Ishikawa (cell line): ENCODE results near the gene SNRK.

ENCODE experiments used
- CEBPB ChIP-seq: IDR thresholded peaks from 2 replicates; pipeline ENCODE4 v1.6.1; 2012
- CREB1 ChIP-seq: IDR thresholded peaks from 2 replicates; pipeline ENCODE4 v1.6.1; 2012; ENCODE audit warnings: low read depth
- EGR1 ChIP-seq: IDR thresholded peaks from 2 replicates; pipeline ENCODE4 v1.6.1; 2012
- EP300 ChIP-seq: IDR thresholded peaks from 2 replicates; pipeline ENCODE4 v1.6.1; 2012; ENCODE audit warnings: borderline replicate concordance
- FOXM1 ChIP-seq: IDR thresholded peaks from 2 replicates; pipeline ENCODE4 v1.6.1; 2012; ENCODE audit warnings: low read depth, borderline replicate concordance
- NFIC ChIP-seq: IDR thresholded peaks from 2 replicates; pipeline ENCODE4 v1.6.1; 2012
- RAD21 ChIP-seq: IDR thresholded peaks from 2 replicates; pipeline ENCODE4 v1.6.1; 2012; ENCODE audit warnings: low read depth
- TAF1 ChIP-seq: IDR thresholded peaks from 2 replicates; pipeline ENCODE4 v1.6.1; 2012; ENCODE audit warnings: low read depth, mild to moderate bottlenecking
- TCF12 ChIP-seq: IDR thresholded peaks from 2 replicates; pipeline ENCODE4 v1.6.1; 2012; ENCODE audit warnings: low read depth
- TEAD4 ChIP-seq: IDR thresholded peaks from 2 replicates; pipeline ENCODE4 v1.6.1; 2012
- YY1 ChIP-seq: IDR thresholded peaks from 2 replicates; pipeline ENCODE4 v1.6.1; 2012; ENCODE audit warnings: low read depth
- ZBTB7A ChIP-seq: IDR thresholded peaks from 2 replicates; pipeline ENCODE4 v1.6.1; 2012; ENCODE audit warnings: low read depth
- TF ChIP-seq, protein P1 (sequence below): IDR thresholded peaks from 2 replicates; pipeline ENCODE4 v1.6.1; 2012; ENCODE audit warnings: low read depth, mild to moderate bottlenecking
- TF ChIP-seq, protein P2 (sequence below): IDR thresholded peaks from 2 replicates; pipeline ENCODE4 v1.6.1; 2012
- TF ChIP-seq, protein P3 (sequence below): IDR thresholded peaks from 2 replicates; pipeline ENCODE4 v1.6.1; 2012

Gene SNRK

DNA sequence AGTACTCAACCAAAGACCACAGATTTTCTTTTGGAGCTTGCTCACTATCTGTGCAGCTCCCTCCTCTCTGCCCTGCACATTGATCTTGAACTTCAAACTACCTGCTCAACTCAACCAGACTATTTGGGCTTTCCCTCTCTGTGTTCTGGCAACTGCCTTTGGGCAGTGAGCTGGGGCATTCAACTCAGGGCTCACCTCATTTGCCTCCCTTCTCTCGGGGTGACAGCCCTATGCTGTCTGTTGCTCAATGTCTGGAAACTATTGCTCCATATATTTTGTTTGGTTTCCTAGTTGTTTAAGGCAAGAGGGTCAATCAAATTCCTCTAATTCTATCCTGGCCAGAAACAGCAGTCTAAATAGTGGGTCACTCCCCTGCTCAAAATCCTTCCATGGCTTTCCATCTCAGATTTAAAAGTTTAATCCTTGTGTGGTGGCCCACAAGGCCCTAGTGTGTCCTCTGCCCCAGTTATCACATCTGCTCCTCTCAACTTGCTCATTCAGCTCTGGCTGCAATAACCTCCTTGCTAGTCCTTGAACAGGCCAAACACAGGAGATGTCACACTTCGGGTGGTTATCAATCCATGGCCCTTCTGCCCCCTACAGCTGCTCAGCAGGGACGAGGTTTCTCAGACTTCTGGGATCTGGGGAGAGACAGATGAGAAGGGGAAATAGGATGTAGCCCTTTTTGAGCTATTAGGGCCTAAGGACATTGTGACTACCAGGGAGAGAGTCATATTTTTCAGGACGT is 67.8 kb downstream of the SNRK start:
- TF ChIP-seq TEAD4 = no peak
- TF ChIP-seq NFIC = no peak
- TF ChIP-seq, protein P1, sequence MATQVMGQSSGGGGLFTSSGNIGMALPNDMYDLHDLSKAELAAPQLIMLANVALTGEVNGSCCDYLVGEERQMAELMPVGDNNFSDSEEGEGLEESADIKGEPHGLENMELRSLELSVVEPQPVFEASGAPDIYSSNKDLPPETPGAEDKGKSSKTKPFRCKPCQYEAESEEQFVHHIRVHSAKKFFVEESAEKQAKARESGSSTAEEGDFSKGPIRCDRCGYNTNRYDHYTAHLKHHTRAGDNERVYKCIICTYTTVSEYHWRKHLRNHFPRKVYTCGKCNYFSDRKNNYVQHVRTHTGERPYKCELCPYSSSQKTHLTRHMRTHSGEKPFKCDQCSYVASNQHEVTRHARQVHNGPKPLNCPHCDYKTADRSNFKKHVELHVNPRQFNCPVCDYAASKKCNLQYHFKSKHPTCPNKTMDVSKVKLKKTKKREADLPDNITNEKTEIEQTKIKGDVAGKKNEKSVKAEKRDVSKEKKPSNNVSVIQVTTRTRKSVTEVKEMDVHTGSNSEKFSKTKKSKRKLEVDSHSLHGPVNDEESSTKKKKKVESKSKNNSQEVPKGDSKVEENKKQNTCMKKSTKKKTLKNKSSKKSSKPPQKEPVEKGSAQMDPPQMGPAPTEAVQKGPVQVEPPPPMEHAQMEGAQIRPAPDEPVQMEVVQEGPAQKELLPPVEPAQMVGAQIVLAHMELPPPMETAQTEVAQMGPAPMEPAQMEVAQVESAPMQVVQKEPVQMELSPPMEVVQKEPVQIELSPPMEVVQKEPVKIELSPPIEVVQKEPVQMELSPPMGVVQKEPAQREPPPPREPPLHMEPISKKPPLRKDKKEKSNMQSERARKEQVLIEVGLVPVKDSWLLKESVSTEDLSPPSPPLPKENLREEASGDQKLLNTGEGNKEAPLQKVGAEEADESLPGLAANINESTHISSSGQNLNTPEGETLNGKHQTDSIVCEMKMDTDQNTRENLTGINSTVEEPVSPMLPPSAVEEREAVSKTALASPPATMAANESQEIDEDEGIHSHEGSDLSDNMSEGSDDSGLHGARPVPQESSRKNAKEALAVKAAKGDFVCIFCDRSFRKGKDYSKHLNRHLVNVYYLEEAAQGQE = no peak

DNA sequence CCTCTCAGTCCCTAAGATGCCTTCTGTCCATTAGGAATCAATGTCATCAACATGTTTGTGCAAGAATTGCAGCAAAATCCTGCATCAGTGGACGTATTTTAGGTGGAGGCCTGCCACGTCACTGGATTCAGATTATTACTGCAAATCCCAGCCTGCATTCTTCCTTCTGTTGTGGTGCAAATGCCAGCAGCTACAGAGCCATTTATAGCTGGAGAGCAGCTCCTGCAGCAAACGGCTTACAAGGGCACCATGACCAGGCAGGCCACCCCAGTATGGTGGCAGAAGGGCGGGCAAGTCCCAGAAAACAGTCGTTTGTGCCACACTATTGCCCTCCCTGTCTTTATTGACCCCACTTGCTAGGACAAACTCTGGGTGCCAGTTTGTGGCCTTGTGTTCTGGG is 74.7 kb downstream of the SNRK start:
- TF ChIP-seq TEAD4 = no peak
- no peak for TF ChIP-seq NFIC
- TF ChIP-seq, protein P2, sequence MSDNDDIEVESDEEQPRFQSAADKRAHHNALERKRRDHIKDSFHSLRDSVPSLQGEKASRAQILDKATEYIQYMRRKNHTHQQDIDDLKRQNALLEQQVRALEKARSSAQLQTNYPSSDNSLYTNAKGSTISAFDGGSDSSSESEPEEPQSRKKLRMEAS = no peak
- no peak for TF ChIP-seq FOXM1
- no peak for TF ChIP-seq EP300
- TF ChIP-seq YY1 = no peak

DNA sequence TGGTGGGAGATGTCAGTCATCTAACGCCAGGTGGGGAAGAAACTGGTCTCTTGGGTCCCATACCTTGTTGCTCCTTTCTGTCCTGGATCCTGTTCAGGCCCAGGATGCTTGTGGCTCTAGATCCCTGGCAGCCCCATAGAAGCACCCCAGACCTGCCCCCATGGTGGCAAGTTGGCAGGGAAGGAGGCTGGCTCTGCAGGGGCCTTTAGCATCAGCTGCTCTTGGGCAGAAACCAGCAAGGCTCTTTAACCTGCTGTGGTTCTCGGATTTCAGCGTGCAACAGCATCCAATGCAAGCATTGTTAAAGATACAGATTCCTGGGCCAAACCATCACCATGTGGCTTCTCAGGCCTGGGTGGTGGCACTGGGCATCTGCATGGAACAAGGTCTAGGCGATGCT is 75.8 kb downstream of the SNRK start:
- no peak for TF ChIP-seq RAD21
- no peak for TF ChIP-seq CEBPB
- no peak for TF ChIP-seq TAF1
- TF ChIP-seq YY1 = no peak
- TF ChIP-seq CREB1 = no peak
- no peak for TF ChIP-seq TEAD4
- TF ChIP-seq, protein P2 = no peak
- TF ChIP-seq EGR1 = no peak
- no peak for TF ChIP-seq EP300
- TF ChIP-seq TCF12 = no peak
- no peak for TF ChIP-seq NFIC
- TF ChIP-seq FOXM1 = no peak
- no peak for TF ChIP-seq ZBTB7A
- TF ChIP-seq, protein P1 = no peak
- TF ChIP-seq, protein P3, sequence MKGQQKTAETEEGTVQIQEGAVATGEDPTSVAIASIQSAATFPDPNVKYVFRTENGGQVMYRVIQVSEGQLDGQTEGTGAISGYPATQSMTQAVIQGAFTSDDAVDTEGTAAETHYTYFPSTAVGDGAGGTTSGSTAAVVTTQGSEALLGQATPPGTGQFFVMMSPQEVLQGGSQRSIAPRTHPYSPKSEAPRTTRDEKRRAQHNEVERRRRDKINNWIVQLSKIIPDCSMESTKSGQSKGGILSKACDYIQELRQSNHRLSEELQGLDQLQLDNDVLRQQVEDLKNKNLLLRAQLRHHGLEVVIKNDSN = no peak

DNA sequence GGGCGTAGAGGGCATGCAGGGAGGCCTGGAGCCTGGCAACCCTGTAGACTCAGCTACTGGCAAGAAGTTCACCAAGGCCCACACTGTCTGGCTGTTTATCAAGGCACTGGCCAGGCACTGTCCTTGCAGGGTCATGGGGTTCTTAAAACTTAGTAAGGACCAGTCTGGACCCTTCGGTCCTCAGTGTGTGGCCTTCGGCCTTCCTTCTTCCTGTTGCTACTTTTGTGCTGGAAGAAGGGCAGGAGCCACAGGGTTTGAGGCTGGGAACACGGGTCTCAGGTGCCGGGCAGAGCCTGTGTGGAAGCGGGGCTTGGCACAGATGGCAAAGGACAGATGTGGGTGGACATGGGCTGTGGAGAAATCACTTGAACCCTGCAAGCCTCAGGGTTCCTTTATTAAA is 76.6 kb downstream of the SNRK start:
- TF ChIP-seq, protein P2 = no peak
- TF ChIP-seq FOXM1 = no peak
- no peak for TF ChIP-seq TCF12
- TF ChIP-seq ZBTB7A = no peak
- TF ChIP-seq RAD21 = no peak
- TF ChIP-seq TEAD4 = no peak
- TF ChIP-seq, protein P3 = no peak
- no peak for TF ChIP-seq CREB1
- no peak for TF ChIP-seq TAF1
- TF ChIP-seq, protein P1 = no peak
- no peak for TF ChIP-seq YY1
- no peak for TF ChIP-seq NFIC
- TF ChIP-seq EGR1 = no peak
- TF ChIP-seq EP300 = no peak
- TF ChIP-seq CEBPB = no peak
